GM12878 (cell line): Measurements from ENCODE around the gene NFKBIZ. TPM values are rescaled to one million over a fixed set of nuclear protein-coding genes. Genes with fewer than 3 reads are reported as not detected.
A peak's percentile ranks its signal among the peaks of the same experiment; 100 is the strongest.

Source experiments
- ATAC-seq: fragments of 200-7000 bp; cut with Tn5 transposase; 3 replicates; pipeline ENCODE4 v1.9.1; 2020; ENCODE audit warnings: mild to moderate bottlenecking, moderate library complexity
- BruUV-seq: library from RNA; stranded (reverse); fragments of 400-500 nt; replicated peaks from 2 replicates; lab custom pipeline; 2021; lab: Mats Ljungman, UMichigan
- CTCF ChIA-PET: fragments of 300-600 bp; sonication (Branson Sonifier 250); formaldehyde crosslinking; extraction: SDS; loops from one replicate; lab custom pipeline; 2021; ENCODE audit warnings: inconsistent platforms; lab: Yijun Ruan, JAX
- POLR2A ChIA-PET: fragments of 350-600 bp; formaldehyde crosslinking; extraction: SDS; loops from one replicate; lab custom pipeline; 2021; ENCODE audit warnings: inconsistent platforms; lab: Charles Lee
- RAD21 ChIA-PET: fragments of 300-600 bp; sonication (Branson Sonifier 250); formaldehyde crosslinking; loops from one replicate; lab custom pipeline; 2023; ENCODE audit warnings: antibody characterized with exemption; ENCODE audit not compliant: unreplicated experiment; lab: Charles Lee
- SMC1A ChIA-PET: fragments of 300-600 bp; sonication (Branson Sonifier 250); formaldehyde crosslinking; loops from one replicate; lab custom pipeline; 2023; ENCODE audit not compliant: unreplicated experiment, uncharacterized antibody; lab: Charles Lee
- DNase-seq: peaks from one replicate; pipeline ENCODE4 v3.0.0-alpha.2; 2011; ENCODE audit warnings: low read depth, low spot score
- FAIRE-seq: peaks from 3 replicates; lab custom pipeline; 2011; peaks lifted over from hg19 to GRCh38; lab: Jason Lieb, UNC
- H2AFZ ChIP-seq: 2 replicates; pipeline ENCODE4 v1.6.0; 2011; ENCODE audit warnings: low read depth, low read length, control low read depth; ENCODE audit not compliant: control insufficient read depth
- H3K27ac ChIP-seq: 2 replicates; pipeline ENCODE4 v1.5.1; 2011; ENCODE audit warnings: control low read depth; ENCODE audit not compliant: control insufficient read depth, insufficient read depth
- H3K27me3 ChIP-seq, 2 experiments: replicated peaks in 1 of 2; 2 replicates each; pipeline versions ENCODE4 v1.6.0 to v1.6.1; 2011; ENCODE audit warnings: low read length in 1 of 2; ENCODE audit not compliant: control insufficient read depth in 2 of 2, insufficient read depth in 2 of 2
- H3K36me3 ChIP-seq, 2 experiments: 2 replicates each; pipeline ENCODE4 v1.5.1; 2011; ENCODE audit warnings: low read length in 1 of 2; ENCODE audit not compliant: control insufficient read depth in 2 of 2, insufficient read depth in 2 of 2
- H3K4me1 ChIP-seq: 2 replicates; pipeline ENCODE4 v1.6.1; 2011; ENCODE audit warnings: mild to moderate bottlenecking, low read length, moderate library complexity, mixed read lengths; ENCODE audit not compliant: control insufficient read depth, insufficient read depth
- H3K4me2 ChIP-seq: 2 replicates; pipeline ENCODE4 v1.6.0; 2011; ENCODE audit warnings: control low read depth; ENCODE audit not compliant: control insufficient read depth, insufficient read depth
- H3K4me3 ChIP-seq: fragments of 200-600 bp; sonication (generic); 2 replicates; pipeline ENCODE4 v1.5.1; 2016
- H3K79me2 ChIP-seq: 2 replicates; pipeline ENCODE4 v1.6.0; 2011; ENCODE audit warnings: low read length; ENCODE audit not compliant: control insufficient read depth, insufficient read depth
- H3K9ac ChIP-seq: 2 replicates; pipeline ENCODE4 v1.8.0; 2011; ENCODE audit warnings: low read length, control low read depth, mixed read lengths; ENCODE audit not compliant: control insufficient read depth, insufficient read depth
- H3K9me3 ChIP-seq: replicated peaks from 3 replicates; pipeline ENCODE4 v1.5.1; 2011; ENCODE audit warnings: mild to moderate bottlenecking, low read length; ENCODE audit not compliant: control insufficient read depth, insufficient read depth
- H4K20me1 ChIP-seq: 2 replicates; pipeline ENCODE4 v1.6.0; 2011; ENCODE audit not compliant: control insufficient read depth, insufficient read depth
- CBFB ChIP-seq: IDR thresholded peaks from 2 replicates; pipeline ENCODE4 v1.6.1; 2016; ENCODE audit warnings: antibody characterized with exemption, low read depth
- HDGF ChIP-seq: fragments of 450-650 bp; IDR thresholded peaks from 2 replicates; pipeline ENCODE4 v1.6.1; 2016; ENCODE audit warnings: antibody characterized with exemption
- JUNB ChIP-seq: IDR thresholded peaks from 2 replicates; pipeline ENCODE4 v1.6.1; 2016; ENCODE audit warnings: antibody characterized with exemption, mild to moderate bottlenecking
- NFYA ChIP-seq: IDR thresholded peaks from 2 replicates; pipeline ENCODE4 v1.6.1; 2011; ENCODE audit warnings: low read depth, mild to moderate bottlenecking, low read length, improper control_type of control experiment, borderline replicate concordance
- POLR2A ChIP-seq: IDR thresholded peaks from 2 replicates; pipeline ENCODE4 v1.6.1; 2011; ENCODE audit warnings: low read depth, mild to moderate bottlenecking, low read length
- POLR2AphosphoS5 ChIP-seq: IDR thresholded peaks from 2 replicates; pipeline ENCODE4 v1.6.1; 2011; ENCODE audit warnings: mild to moderate bottlenecking, low read length, inconsistent platforms
- RELA ChIP-seq: fragments of 450-650 bp; IDR thresholded peaks from 2 replicates; pipeline ENCODE4 v1.8.0; 2014; ENCODE audit warnings: borderline replicate concordance; ENCODE audit not compliant: partially characterized antibody
- SMAD1 ChIP-seq: fragments of 450-650 bp; IDR thresholded peaks from 2 replicates; pipeline ENCODE4 v1.6.1; 2018; ENCODE audit warnings: mild to moderate bottlenecking, low read depth; ENCODE audit not compliant: partially characterized antibody
- TARDBP ChIP-seq: IDR thresholded peaks from 2 replicates; pipeline ENCODE4 v1.6.1; 2016; ENCODE audit warnings: borderline replicate concordance
- WGBS: methylation state at CpG from one replicate; pipeline ENCODE4 v1.1.6; 2016; ENCODE audit warnings: low lambda C conversion rate; ENCODE audit not compliant: insufficient replicate concordance, insufficient coverage; ENCODE audit errors: missing lambda C conversion rate; 5-methylcytosine and 5-hydroxymethylcytosine counted together
- in situ Hi-C: fragments of 300-500 bp; cut with MboI; formaldehyde crosslinking; loops from 9 replicates; pipeline ENCODE4 v1.14.3; 2018; ENCODE audit warnings: mixed read lengths
- intact Hi-C: fragments of 100-400 bp; cut with micrococcal nuclease; formaldehyde crosslinking; loops from one replicate; pipeline ENCODE4 v1.14.2; 2022; ENCODE audit not compliant: unreplicated experiment
- polyA plus RNA-seq, 11 experiments: library from polyadenylated mRNA; depleted of rRNA in 4 of 11; unstranded in 6 of 11; stranded (reverse) in 5 of 11; fragments of >200 nt; fragmentation: Nextera tagmentation in 4 of 11; fragmentation: Illumina TruSeq in 1 of 11; extraction: Ambion mirVana in 4 of 11; extraction: Trizol in 1 of 11; gene quantifications; 1 replicate in 1 of 11; 2 replicates in 10 of 11; pipeline versions ENCODE4 v1.2.1 to v1.2.3, GENCODE V29; 2011 to 2016; ENCODE audit warnings: inconsistent platforms in 2 of 11, missing spikeins in 2 of 11, low read depth in 1 of 11
- total RNA-seq, 4 experiments: library from RNA; depleted of rRNA in 3 of 4; stranded (reverse); fragments of >200 nt in 3 of 4; fragmentation: Illumina TruSeq in 1 of 4; extraction: Trizol in 1 of 4; gene quantifications; 2 replicates each; pipeline versions ENCODE4 v1.2.1 to v1.2.3, GENCODE V29; 2013 to 2021
- TF ChIP-seq, protein P1 (sequence below): fragments of 450-650 bp; IDR thresholded peaks from 2 replicates; pipeline ENCODE4 v1.6.1; 2016; ENCODE audit warnings: mild to moderate bottlenecking

Gene NFKBIZ
- total and polyA plus RNA-seq, 10 of the 15 experiments (the other 5 are each of a cell fraction or from before 2014, with no cell fraction given) = 6.3 to 53.8 (median 17.3) TPM

- Histone ChIP-seq H3K4me3 (no peak overlapping the region), H3K4me2 (peak overlapping the region; percentile 47), H3K4me1 (peaks cover 17% of the 10 kb centered on the region), H3K27ac (no peak overlapping the region), H3K36me3 (peaks cover 22 to 63% of the 10 kb centered on the region in 2 experiments)
- SMC1A ChIA-PET = interaction anchor here (0.8 to 10.9 kb wide), 15 partner anchors 9 to 371 kb away, joined by 3 to 72 read pairs (median 8); no protein-coding TSS in a partner anchor
- intact Hi-C loops = loop anchor here (5.0 kb wide), 1 partner anchor 203 kb away; no protein-coding TSS in a partner anchor
- TF ChIP-seq SMAD1 (no peak), POLR2AphosphoS5 (peak; percentile 49)
- TF ChIP-seq, all 136 proteins: peak for 1
- 100% methylated on average over 2 of the region's 2 CpGs for WGBS
- no peak for DNase-seq
- no peak for ATAC-seq
- ChIA-PET CTCF (interaction anchor here (0.9 to 1.4 kb wide), 3 partner anchors 40 to 370 kb away, joined by 3 to 4 read pairs (median 3); no protein-coding TSS in a partner anchor), POLR2A (interaction anchor here (0.7 to 1.1 kb wide), 3 partner anchors 16 to 184 kb away, joined by 3 to 4 read pairs (median 3); no protein-coding TSS in a partner anchor), RAD21 (interaction anchor here (1.0 to 5.1 kb wide), 8 partner anchors 19 to 205 kb away, joined by 3 to 44 read pairs (median 3); no protein-coding TSS in a partner anchor)
- Histone ChIP-seq H3K79me2 (peaks cover 59% of the 10 kb centered on the region), H2AFZ (no peak overlapping the region), H4K20me1 (no peaks in the 10 kb centered on the region), H3K9me3 (no peaks in the 10 kb centered on the region), H3K9ac (no peak overlapping the region), H3K27me3 (no peaks in the 10 kb centered on the region)
- no peak for FAIRE-seq
- in situ Hi-C loops = no loop called here
- no TSS peak for BruUV-seq
Observed at GRCh38 chr3:101854608-101855304, 5.4 kb downstream of the NFKBIZ start.

DNA sequence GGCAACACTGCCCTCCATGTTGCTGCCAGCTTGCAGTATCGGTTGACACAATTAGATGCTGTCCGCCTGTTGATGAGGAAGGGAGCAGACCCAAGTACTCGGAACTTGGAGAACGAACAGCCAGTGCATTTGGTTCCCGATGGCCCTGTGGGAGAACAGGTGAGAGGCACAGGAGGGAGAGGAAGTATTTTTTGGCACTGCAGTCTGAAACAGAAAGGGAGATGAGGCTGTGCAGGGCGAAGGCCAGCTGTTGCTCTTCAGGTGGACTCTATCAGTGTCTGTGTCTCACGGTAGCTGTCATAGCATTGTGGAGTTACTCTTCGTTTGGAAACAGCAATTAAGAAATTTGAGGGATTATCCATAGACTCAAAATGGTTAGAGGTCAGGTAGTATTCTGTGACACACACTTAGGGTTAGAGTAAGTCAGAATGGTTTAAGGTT, 8.0 kb downstream of the NFKBIZ start:
- no TSS peak for BruUV-seq
- Histone ChIP-seq H3K9ac (no peak overlapping the region), H2AFZ (no peak overlapping the region), H3K27me3 (no peaks in the 10 kb centered on the region), H3K79me2 (peaks cover 33% of the 10 kb centered on the region), H3K4me2 (peak overlapping the region; percentile 56), H3K4me1 (peaks cover 18% of the 10 kb centered on the region), H3K36me3 (peaks cover 24 to 63% of the 10 kb centered on the region in 2 experiments), H4K20me1 (no peaks in the 10 kb centered on the region), H3K27ac (no peak overlapping the region), H3K9me3 (no peaks in the 10 kb centered on the region; the same call in 2 of the 3 replicates), H3K4me3 (no peak overlapping the region)
- ChIA-PET RAD21 (interaction anchor here (0.7 to 2.2 kb wide), 17 partner anchors 12 to 368 kb away, joined by 3 to 13 read pairs (median 4); no protein-coding TSS in a partner anchor), CTCF (interaction anchor here (0.6 to 3.6 kb wide), 9 partner anchors 10 to 368 kb away, joined by 3 to 24 read pairs (median 3); no protein-coding TSS in a partner anchor), SMC1A (interaction anchor here (0.7 to 10.9 kb wide), 28 partner anchors 8 to 372 kb away, joined by 3 to 72 read pairs (median 4); no protein-coding TSS in a partner anchor), POLR2A (interaction anchor here (0.6 to 2.0 kb wide), 7 partner anchors 11 to 369 kb away, joined by 3 to 11 read pairs (median 3); no protein-coding TSS in a partner anchor)
- in situ Hi-C loops (no loop called here), intact Hi-C loops (no loop called here)
- peak; percentile 15 for ATAC-seq
- WGBS = 90% methylated on average over 8 of the region's 8 CpGs
- FAIRE-seq = no peak
- no peak for TF ChIP-seq RELA
- TF ChIP-seq CBFB = no peak
- peak; percentile 43; the same call in 1 of the 2 replicates for TF ChIP-seq POLR2A
- TF ChIP-seq NFYA = no peak
- TF ChIP-seq HDGF = 0 out of 2 replicates have a peak, but pooled peaks have one; percentile 45
- no peak for TF ChIP-seq TARDBP
- TF ChIP-seq POLR2AphosphoS5 = peak; percentile 81
- TF ChIP-seq JUNB = no peak
- TF ChIP-seq, protein P1, sequence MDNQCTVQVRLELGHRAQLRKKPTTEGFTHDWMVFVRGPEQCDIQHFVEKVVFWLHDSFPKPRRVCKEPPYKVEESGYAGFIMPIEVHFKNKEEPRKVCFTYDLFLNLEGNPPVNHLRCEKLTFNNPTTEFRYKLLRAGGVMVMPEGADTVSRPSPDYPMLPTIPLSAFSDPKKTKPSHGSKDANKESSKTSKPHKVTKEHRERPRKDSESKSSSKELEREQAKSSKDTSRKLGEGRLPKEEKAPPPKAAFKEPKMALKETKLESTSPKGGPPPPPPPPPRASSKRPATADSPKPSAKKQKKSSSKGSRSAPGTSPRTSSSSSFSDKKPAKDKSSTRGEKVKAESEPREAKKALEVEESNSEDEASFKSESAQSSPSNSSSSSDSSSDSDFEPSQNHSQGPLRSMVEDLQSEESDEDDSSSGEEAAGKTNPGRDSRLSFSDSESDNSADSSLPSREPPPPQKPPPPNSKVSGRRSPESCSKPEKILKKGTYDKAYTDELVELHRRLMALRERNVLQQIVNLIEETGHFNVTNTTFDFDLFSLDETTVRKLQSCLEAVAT = no peak
- no peak for DNase-seq
